ENCODE measurements around the gene CLEC2A. TPM values are rescaled to one million over a fixed set of nuclear protein-coding genes. Genes with fewer than 3 reads are reported as not detected.

The CLEC2A gene
- total and polyA plus RNA-seq, 10 donors: not detected

- no peak for DNase-seq
- no peaks in the 10 kb centered on the region for H3K36me3 ChIP-seq
- intact Hi-C loops (cut with DNase I; ENCODE audit: low total_unique reads): loop anchor here (2.0 kb wide), 1 partner anchor 176 kb away; no protein-coding TSS in a partner anchor
- no peak for TF ChIP-seq POLR2A (IDR thresholded peaks at IDR 0.05)
- TF ChIP-seq CTCF (IDR thresholded peaks at IDR 0.05 in 8 of 11, conservative IDR thresholded peaks at IDR 0.05 in 3 of 11): no peak
- TF ChIP-seq POLR2AphosphoS5 (IDR thresholded peaks at IDR 0.05): no peak
- no peaks in the 10 kb centered on the region for H3K9me3 ChIP-seq
- WGBS, 5 donors: 85 to 93% (median 91%) methylated on average over 3 of the region's 3 CpGs
- no peaks in the 10 kb centered on the region for H3K27me3 ChIP-seq (replicated peaks in 1 of 7)
- no peak overlapping the region for H3K27ac ChIP-seq
- H3K4me1 ChIP-seq: peaks cover 0 to 10% (median 0%) of the 10 kb centered on the region in 6 donors
- H3K4me3 ChIP-seq: no peak overlapping the region
Measured at GRCh38 chr12:9926876-9927275, 5.3 kb downstream of the CLEC2A start.

- intact Hi-C loops (cut with DNase I; ENCODE audit: low total_unique reads): loop anchor here (2.0 kb wide), 2 partner anchors 111 to 175 kb away; no protein-coding TSS in a partner anchor
Measured at GRCh38 chr12:9925705-9926393, 6.3 kb downstream of the CLEC2A start.

GRCh38 chr12:9922429-9922828 lies 9.7 kb downstream of the CLEC2A start:
- Histone ChIP-seq H3K4me3 (no peak overlapping the region), H3K27ac (no peak overlapping the region), H3K27me3 (replicated peaks in 1 of 7) (no peaks in the 10 kb centered on the region), H3K9me3 (peaks cover 0 to 4% (median 0%) of the 10 kb centered on the region in 8 donors), H3K4me1 (peaks cover 0 to 10% (median 0%) of the 10 kb centered on the region in 6 donors), H3K36me3 (no peaks in the 10 kb centered on the region)
- intact Hi-C loops (cut with DNase I; ENCODE audit: low total_unique reads): no loop called here
- no peak for DNase-seq
- TF ChIP-seq POLR2AphosphoS5 (IDR thresholded peaks at IDR 0.05) (no peak), POLR2A (IDR thresholded peaks at IDR 0.05) (no peak), CTCF (IDR thresholded peaks at IDR 0.05 in 8 of 11, conservative IDR thresholded peaks at IDR 0.05 in 3 of 11) (no peak)
- WGBS, 5 donors: 76 to 98% (median 82%) methylated on average over 1 of the region's 1 CpG

More at GRCh38 chr12:9925705-9926393, 6.3 kb downstream of the CLEC2A start:
- Histone ChIP-seq H3K36me3 (no peaks in the 10 kb centered on the region), H3K4me3 (peak overlapping the region in 2 of 8 donors; percentile 3 to 49), H3K27ac (no peak overlapping the region), H3K9me3 (no peaks in the 10 kb centered on the region), H3K27me3 (replicated peaks in 1 of 7) (no peaks in the 10 kb centered on the region), H3K4me1 (peaks cover 0 to 10% (median 0%) of the 10 kb centered on the region in 6 donors)
- TF ChIP-seq POLR2AphosphoS5 (IDR thresholded peaks at IDR 0.05): no peak
- TF ChIP-seq CTCF (IDR thresholded peaks at IDR 0.05 in 8 of 11, conservative IDR thresholded peaks at IDR 0.05 in 3 of 11): peak in 9 of 11 experiments; percentile 11 to 62 (median 48)
- no peak for DNase-seq
- WGBS, 5 donors: 8 to 20% (median 14%) methylated on average over 5 of the region's 5 CpGs

GRCh38 chr12:9920451-9920850 lies 11.7 kb downstream of the CLEC2A start:
- no peak overlapping the region for H3K4me3 ChIP-seq
- intact Hi-C loops (cut with DNase I; ENCODE audit: low total_unique reads): no loop called here
- peaks cover 0 to 3% (median 0%) of the 10 kb centered on the region in 6 donors for H3K4me1 ChIP-seq
- H3K9me3 ChIP-seq: peaks cover 0 to 4% (median 0%) of the 10 kb centered on the region in 8 donors
- WGBS, 5 donors: 90 to 95% (median 92%) methylated on average over 10 of the region's 10 CpGs
- DNase-seq: no peak
- no peak for TF ChIP-seq POLR2AphosphoS5 (IDR thresholded peaks at IDR 0.05)
- no peak for TF ChIP-seq CTCF (IDR thresholded peaks at IDR 0.05 in 8 of 11, conservative IDR thresholded peaks at IDR 0.05 in 3 of 11)
- TF ChIP-seq POLR2A (IDR thresholded peaks at IDR 0.05): no peak
- no peaks in the 10 kb centered on the region for H3K36me3 ChIP-seq
- no peak overlapping the region for H3K27ac ChIP-seq
- H3K27me3 ChIP-seq (replicated peaks in 1 of 7): no peaks in the 10 kb centered on the region

Data from spleen (tissue), 11 donors.